ENCODE data around the gene MACROD2.

MACROD2 gene

GRCh38 chr20:14488756-14489479, 493.6 kb downstream of the MACROD2 start:
- DNase-seq: peak; percentile 89

- DNase-seq: peak; percentile 91
Observed at GRCh38 chr20:14489544-14489943, 494.2 kb downstream of the MACROD2 start.

- no peak for DNase-seq
Observed at GRCh38 chr20:14491436-14491835, 496.1 kb downstream of the MACROD2 start.

- DNase-seq: no peak
Observed at GRCh38 chr20:14493408-14493807, 498.1 kb downstream of the MACROD2 start.

- DNase-seq: no peak
Observed at GRCh38 chr20:14494355-14494754, 499.0 kb downstream of the MACROD2 start.

- DNase-seq: no peak
Observed at GRCh38 chr20:14495066-14495465, 499.8 kb downstream of the MACROD2 start.

GRCh38 chr20:14497004-14497403, 501.7 kb downstream of the MACROD2 start:
- no peak for DNase-seq

GRCh38 chr20:14498772-14499171, 503.5 kb downstream of the MACROD2 start:
- peak; percentile 61 for DNase-seq

GRCh38 chr20:14505476-14505875, 510.2 kb downstream of the MACROD2 start:
- no peak for DNase-seq

GRCh38 chr20:14507711-14508110, 512.4 kb downstream of the MACROD2 start:
- no peak for DNase-seq

- DNase-seq: no peak
Observed at GRCh38 chr20:14510341-14510740, 515.0 kb downstream of the MACROD2 start.

GRCh38 chr20:14512839-14513238, 517.5 kb downstream of the MACROD2 start:
- no peak for DNase-seq

GRCh38 chr20:14518648-14519047, 523.3 kb downstream of the MACROD2 start:
- no peak for DNase-seq

- DNase-seq: no peak
Observed at GRCh38 chr20:14521016-14521415, 525.7 kb downstream of the MACROD2 start.

- DNase-seq: no peak
Observed at GRCh38 chr20:14521436-14521835, 526.1 kb downstream of the MACROD2 start.

- no peak for DNase-seq
Observed at GRCh38 chr20:14522595-14522994, 527.3 kb downstream of the MACROD2 start.

GRCh38 chr20:14523090-14523489, 527.8 kb downstream of the MACROD2 start:
- no peak for DNase-seq

- DNase-seq: no peak
Observed at GRCh38 chr20:14525426-14525825, 530.1 kb downstream of the MACROD2 start.

- DNase-seq: no peak
Observed at GRCh38 chr20:14526891-14527290, 531.6 kb downstream of the MACROD2 start.

GRCh38 chr20:14531786-14532185, 536.5 kb downstream of the MACROD2 start:
- DNase-seq: no peak

GRCh38 chr20:14536738-14537137, 541.4 kb downstream of the MACROD2 start:
- DNase-seq: no peak

- no peak for DNase-seq
Observed at GRCh38 chr20:14538433-14538832, 543.1 kb downstream of the MACROD2 start.

- DNase-seq: no peak
Observed at GRCh38 chr20:14543040-14543439, 547.7 kb downstream of the MACROD2 start.

GRCh38 chr20:14544688-14545087, 549.4 kb downstream of the MACROD2 start:
- no peak for DNase-seq

GRCh38 chr20:14550655-14551054, 555.3 kb downstream of the MACROD2 start:
- no peak for DNase-seq
